ENCODE data around the gene PADI4. TPM values are rescaled to one million over a fixed set of nuclear protein-coding genes. Genes with fewer than 3 reads are reported as not detected.
A peak's percentile ranks its signal among the peaks of the same experiment; 100 is the strongest.

PADI4 gene
- total RNA-seq, 2 donors from 2014 or later, result 1.3 to 2.4 TPM

DNA sequence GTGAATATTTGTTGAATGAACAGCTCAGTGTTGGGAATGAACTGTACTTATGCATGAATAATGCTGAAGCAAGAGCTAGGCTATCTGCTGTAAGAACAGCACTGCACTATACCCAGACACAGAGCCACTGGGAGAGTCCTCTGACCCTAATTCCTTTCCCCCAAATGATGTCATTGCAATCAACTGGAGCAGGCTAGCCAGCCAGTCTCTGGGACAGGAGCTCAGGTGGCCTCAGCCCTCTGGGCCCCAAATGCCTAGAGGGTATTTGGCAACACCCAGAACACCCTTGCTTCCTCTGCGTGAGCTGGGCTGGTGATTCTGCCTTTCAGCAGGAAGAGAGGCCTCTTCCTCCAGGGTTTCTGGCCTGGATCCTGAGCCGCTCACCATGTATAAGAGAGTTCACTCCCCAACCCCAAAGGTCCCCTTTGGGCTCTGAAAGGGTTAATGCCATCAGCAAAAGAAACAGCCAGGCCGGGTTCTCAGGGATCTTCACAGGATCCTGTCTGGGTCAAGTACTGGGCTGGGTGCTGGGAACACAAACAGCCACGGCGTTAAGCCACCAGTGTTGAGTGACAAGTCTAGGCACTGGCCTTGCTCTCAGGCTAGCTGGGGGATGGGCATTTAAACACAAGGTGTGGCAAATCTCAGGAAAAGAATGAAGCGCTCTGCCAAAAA is 3.7 kb upstream of the PADI4 start:
- Mint-ChIP-seq H3K36me3 (peaks cover 10 to 14% of the 10 kb centered on the region in 2 donors), H3K27ac (no peak overlapping the region), H3K9me3 (peaks cover 12 to 15% of the 10 kb centered on the region in 2 donors)
- no peak for DNase-seq (ENCODE audit: low spot score in 2 of 2)
- ATAC-seq, result no peak

- Mint-ChIP-seq H3K27ac (no peak overlapping the region), H3K36me3 (peaks cover 7 to 14% of the 10 kb centered on the region in 2 donors), H3K9me3 (peaks cover 12 to 15% of the 10 kb centered on the region in 2 donors)
- ATAC-seq (no peak), DNase-seq (ENCODE audit: low spot score in 2 of 2) (no peak)
Measured at GRCh38 chr1:17304826-17305175, 3.2 kb upstream of the PADI4 start.

GRCh38 chr1:17305576-17306095 is 2.4 kb upstream of the PADI4 start:
- peaks cover 12 to 15% of the 10 kb centered on the region in 2 donors for H3K9me3 Mint-ChIP-seq
- peaks cover 7 to 14% of the 10 kb centered on the region in 2 donors for H3K36me3 Mint-ChIP-seq
- DNase-seq (ENCODE audit: low spot score in 2 of 2), result no peak
- no peak overlapping the region for H3K27ac Mint-ChIP-seq
- ATAC-seq, result no peak

DNA sequence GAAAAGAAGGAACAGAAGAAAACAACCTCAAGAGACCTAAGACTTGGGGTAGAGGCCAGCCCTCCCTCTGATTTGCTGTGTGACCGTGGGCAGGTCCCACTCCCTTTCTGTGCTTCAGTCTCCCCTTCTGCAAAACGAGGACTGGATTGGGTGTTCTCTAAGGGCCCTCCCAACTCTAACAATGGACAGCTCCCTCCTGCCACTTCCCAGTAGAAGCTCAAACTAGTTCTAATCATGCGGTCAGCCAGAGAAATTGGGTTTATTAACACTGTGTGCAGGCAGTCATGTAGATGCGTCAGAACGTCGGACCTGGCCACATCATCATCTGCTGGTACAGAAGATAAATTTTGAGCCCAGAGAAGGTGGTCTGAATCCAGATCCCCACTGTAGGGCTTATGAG is 1.6 kb upstream of the PADI4 start:
- DNase-seq (ENCODE audit: low spot score in 2 of 2), result no peak
- H3K9me3 Mint-ChIP-seq, result peaks cover 12 to 15% of the 10 kb centered on the region in 2 donors
- H3K36me3 Mint-ChIP-seq, result peaks cover 7 to 14% of the 10 kb centered on the region in 2 donors
- no peak for ATAC-seq
- H3K27ac Mint-ChIP-seq, result no peak overlapping the region

- DNase-seq (ENCODE audit: low spot score in 2 of 2), result no peak
Measured at GRCh38 chr1:17306921-17307320, 1.1 kb upstream of the PADI4 start.

GRCh38 chr1:17307329-17307728 is 668 bp upstream of the PADI4 start:
- Mint-ChIP-seq H3K27ac (no peak overlapping the region), H3K9me3 (peaks cover 5 to 8% of the 10 kb centered on the region in 2 donors), H3K36me3 (peaks cover under 1 to 7% of the 10 kb centered on the region in 2 donors)
- ATAC-seq, result no peak
- DNase-seq (ENCODE audit: low spot score in 2 of 2), result no peak

More at GRCh38 chr1:17306921-17307320, 1.1 kb upstream of the PADI4 start:
- Mint-ChIP-seq H3K27ac (no peak overlapping the region), H3K36me3 (peaks cover 4 to 11% of the 10 kb centered on the region in 2 donors), H3K9me3 (peaks cover 9 to 12% of the 10 kb centered on the region in 2 donors)
- no peak for ATAC-seq

DNA sequence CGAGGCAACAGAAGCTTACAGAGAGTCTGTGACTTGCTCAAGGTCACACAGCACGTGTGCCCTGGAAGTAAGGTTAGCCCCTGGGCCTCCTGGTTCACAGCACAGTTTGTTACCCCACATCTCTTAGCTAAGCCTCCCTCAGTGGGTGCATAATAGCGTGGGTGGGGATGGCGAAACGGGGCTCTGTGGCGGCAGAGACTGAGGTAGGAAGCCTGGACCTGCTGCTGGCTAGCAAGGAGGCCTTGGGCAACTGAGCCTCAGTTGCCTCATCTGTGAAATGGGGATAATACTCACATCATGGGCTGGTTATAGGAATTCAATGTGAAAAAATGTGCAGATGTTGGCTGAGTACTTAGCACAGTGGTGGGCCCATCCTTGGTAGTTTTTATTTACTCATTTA is 596 bp downstream of the PADI4 start:
- ATAC-seq (no peak), DNase-seq (ENCODE audit: low spot score in 2 of 2) (no peak)
- H3K9me3 Mint-ChIP-seq, result no peaks in the 10 kb centered on the region
- H3K36me3 Mint-ChIP-seq, result no peaks in the 10 kb centered on the region
- no peak overlapping the region for H3K27ac Mint-ChIP-seq

- Mint-ChIP-seq H3K9me3 (no peaks in the 10 kb centered on the region), H3K27ac (peak overlapping the region in 1 of 2 donors; percentile 4), H3K36me3 (no peaks in the 10 kb centered on the region)
- DNase-seq (ENCODE audit: low spot score in 2 of 2) (no peak), ATAC-seq (no peak)
Measured at GRCh38 chr1:17309426-17310067, 1.6 kb downstream of the PADI4 start.

DNA sequence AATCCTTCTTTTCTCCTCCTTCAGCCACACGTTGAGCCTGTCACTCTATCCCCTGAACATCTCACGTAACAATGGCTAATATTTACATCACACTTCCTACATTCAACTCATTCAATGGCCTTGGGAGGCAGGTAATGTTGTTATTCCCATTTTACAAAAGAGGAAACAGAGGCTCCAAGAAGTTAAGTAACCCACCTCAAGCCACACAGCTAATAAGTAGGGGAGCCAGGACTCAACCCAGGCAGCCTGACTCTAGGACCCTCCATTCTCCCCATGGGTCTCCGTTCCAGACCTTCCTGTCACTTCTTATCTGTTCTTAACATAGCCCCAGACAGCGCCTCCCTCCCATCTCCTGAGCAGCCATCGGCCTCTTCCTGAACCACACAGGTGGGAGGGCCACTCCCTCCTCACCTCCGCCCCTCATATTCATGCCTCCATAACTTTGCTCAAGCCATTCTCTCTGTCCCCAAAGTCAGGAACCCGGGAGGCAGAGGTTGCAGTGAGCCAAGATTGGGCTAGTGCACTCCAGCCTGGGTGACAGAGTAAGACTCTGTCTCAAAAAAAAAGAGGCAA is 2.2 kb downstream of the PADI4 start:
- peak overlapping the region in 1 of 2 donors; percentile 4 for H3K27ac Mint-ChIP-seq
- no peaks in the 10 kb centered on the region for H3K9me3 Mint-ChIP-seq
- DNase-seq (ENCODE audit: low spot score in 2 of 2) (no peak), ATAC-seq (no peak)
- H3K36me3 Mint-ChIP-seq, result no peaks in the 10 kb centered on the region

- no peaks in the 10 kb centered on the region for H3K36me3 Mint-ChIP-seq
- DNase-seq (ENCODE audit: low spot score in 2 of 2), result no peak
- no peaks in the 10 kb centered on the region for H3K9me3 Mint-ChIP-seq
- ATAC-seq, result no peak
- no peak overlapping the region for H3K27ac Mint-ChIP-seq
Measured at GRCh38 chr1:17313530-17314309, 5.7 kb downstream of the PADI4 start.

GRCh38 chr1:17314491-17314971 is 6.5 kb downstream of the PADI4 start:
- no peak for ATAC-seq
- H3K9me3 Mint-ChIP-seq, result no peaks in the 10 kb centered on the region
- no peaks in the 10 kb centered on the region for H3K36me3 Mint-ChIP-seq
- DNase-seq (ENCODE audit: low spot score in 2 of 2), result no peak
- no peak overlapping the region for H3K27ac Mint-ChIP-seq

GRCh38 chr1:17315542-17316130 is 7.6 kb downstream of the PADI4 start:
- no peak for ATAC-seq

GRCh38 chr1:17316704-17317103 is 8.7 kb downstream of the PADI4 start:
- DNase-seq (ENCODE audit: low spot score in 2 of 2) (no peak), ATAC-seq (no peak)
- H3K27ac Mint-ChIP-seq, result no peak overlapping the region
- no peaks in the 10 kb centered on the region for H3K36me3 Mint-ChIP-seq
- H3K9me3 Mint-ChIP-seq, result no peaks in the 10 kb centered on the region

More at GRCh38 chr1:17315542-17316130, 7.6 kb downstream of the PADI4 start:
- no peaks in the 10 kb centered on the region for H3K9me3 Mint-ChIP-seq
- no peaks in the 10 kb centered on the region for H3K36me3 Mint-ChIP-seq
- H3K27ac Mint-ChIP-seq, result no peak overlapping the region
- DNase-seq (ENCODE audit: low spot score in 2 of 2), result no peak

DNA sequence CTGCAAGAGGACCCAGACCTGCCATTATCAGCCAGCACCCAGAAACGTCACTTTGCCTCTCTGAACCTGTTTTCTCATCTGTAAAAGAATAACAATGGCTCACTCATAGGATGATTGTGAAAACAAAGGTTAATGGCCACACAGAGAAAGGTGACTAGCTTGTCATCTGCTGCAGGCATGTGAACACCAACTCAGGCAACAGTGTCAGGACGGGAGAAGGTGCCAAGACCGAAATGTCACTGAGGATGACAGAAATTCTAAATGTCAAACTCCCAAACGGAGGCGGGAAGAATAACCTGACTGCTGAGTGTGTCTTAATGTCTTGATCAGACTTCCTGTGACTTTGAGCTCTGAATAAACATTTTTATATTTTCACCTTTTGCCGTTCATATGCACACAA is 10.3 kb downstream of the PADI4 start:
- DNase-seq (ENCODE audit: low spot score in 2 of 2), result no peak
- no peak for ATAC-seq
- Mint-ChIP-seq H3K9me3 (no peaks in the 10 kb centered on the region), H3K27ac (no peak overlapping the region), H3K36me3 (no peaks in the 10 kb centered on the region)

GRCh38 chr1:17319561-17320350 is 11.8 kb downstream of the PADI4 start:
- ATAC-seq (no peak), DNase-seq (ENCODE audit: low spot score in 2 of 2) (no peak)
- no peaks in the 10 kb centered on the region for H3K9me3 Mint-ChIP-seq
- no peaks in the 10 kb centered on the region for H3K36me3 Mint-ChIP-seq
- no peak overlapping the region for H3K27ac Mint-ChIP-seq

Measured in activated naive CD4-positive, alpha-beta T cell treated with anti-CD3 and anti-CD28 coated beads, Interleukin-2, amount 50 U/mL, for 72 hours (primary cell).